Gastrocnemius medialis (tissue), 4 donors: Measurements from ENCODE around the gene KIF18B.

ENCODE experiments used
- CTCF ChIP-seq, 5 experiments: fragments of 450-650 bp in 3 of 5; fragments of 200-600 bp in 2 of 5; sonication (generic) in 2 of 5; IDR thresholded peaks in 4 of 5; conservative IDR thresholded peaks in 1 of 5; 1 replicate in 4 of 5; 2 replicates in 1 of 5; pipeline ENCODE4 v1.5.1; 2016 to 2019; ENCODE audit warnings: antibody characterized with exemption in 5 of 5, mild to moderate bottlenecking in 3 of 5, moderate library complexity in 3 of 5
- POLR2A ChIP-seq, 2 donors: fragments of 450-650 bp; IDR thresholded peaks; one replicate each; pipeline ENCODE4 v1.6.1; 2017; ENCODE audit warnings: antibody characterized with exemption in 2 of 2, mild to moderate bottlenecking in 2 of 2, moderate library complexity in 2 of 2

- TF ChIP-seq POLR2A (IDR thresholded peaks at IDR 0.05) (no peak), CTCF (IDR thresholded peaks at IDR 0.05 in 4 of 5, conservative IDR thresholded peaks at IDR 0.05 in 1 of 5) (no peak)
Observed at GRCh38 chr17:44906763-44907728, 40.5 kb downstream of the KIF18B start.
